NCI-H345 treated with DMSO at 0.1 percent for 48 hours (cell line): ENCODE data around the gene PIP5K1A.

ENCODE experiments used
- DNase-seq: peaks from one replicate; lab custom pipeline; 2025; ENCODE audit not compliant: unreplicated experiment; lab: John Stamatoyannopoulos, UW

Gene PIP5K1A

DNA sequence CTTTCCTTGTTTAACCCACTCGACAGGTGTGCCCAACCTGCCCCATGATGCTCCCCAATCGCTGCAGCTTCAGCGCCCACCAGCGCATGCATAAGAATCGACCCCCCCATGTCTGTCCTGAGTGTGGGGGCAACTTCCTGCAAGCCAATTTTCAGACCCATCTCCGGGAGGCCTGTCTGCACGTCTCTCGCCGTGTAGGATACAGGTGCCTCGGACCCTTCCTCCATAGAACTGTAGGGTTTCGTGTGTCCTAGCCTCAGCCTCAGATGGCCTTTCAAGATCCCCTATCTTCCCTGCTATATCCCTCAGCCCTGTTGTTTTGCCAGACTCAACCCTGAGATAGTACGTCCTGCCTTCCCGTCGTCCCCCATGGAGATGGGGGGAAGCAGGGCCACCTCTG, 90.2 kb downstream of the PIP5K1A start:
- no peak for DNase-seq

DNA sequence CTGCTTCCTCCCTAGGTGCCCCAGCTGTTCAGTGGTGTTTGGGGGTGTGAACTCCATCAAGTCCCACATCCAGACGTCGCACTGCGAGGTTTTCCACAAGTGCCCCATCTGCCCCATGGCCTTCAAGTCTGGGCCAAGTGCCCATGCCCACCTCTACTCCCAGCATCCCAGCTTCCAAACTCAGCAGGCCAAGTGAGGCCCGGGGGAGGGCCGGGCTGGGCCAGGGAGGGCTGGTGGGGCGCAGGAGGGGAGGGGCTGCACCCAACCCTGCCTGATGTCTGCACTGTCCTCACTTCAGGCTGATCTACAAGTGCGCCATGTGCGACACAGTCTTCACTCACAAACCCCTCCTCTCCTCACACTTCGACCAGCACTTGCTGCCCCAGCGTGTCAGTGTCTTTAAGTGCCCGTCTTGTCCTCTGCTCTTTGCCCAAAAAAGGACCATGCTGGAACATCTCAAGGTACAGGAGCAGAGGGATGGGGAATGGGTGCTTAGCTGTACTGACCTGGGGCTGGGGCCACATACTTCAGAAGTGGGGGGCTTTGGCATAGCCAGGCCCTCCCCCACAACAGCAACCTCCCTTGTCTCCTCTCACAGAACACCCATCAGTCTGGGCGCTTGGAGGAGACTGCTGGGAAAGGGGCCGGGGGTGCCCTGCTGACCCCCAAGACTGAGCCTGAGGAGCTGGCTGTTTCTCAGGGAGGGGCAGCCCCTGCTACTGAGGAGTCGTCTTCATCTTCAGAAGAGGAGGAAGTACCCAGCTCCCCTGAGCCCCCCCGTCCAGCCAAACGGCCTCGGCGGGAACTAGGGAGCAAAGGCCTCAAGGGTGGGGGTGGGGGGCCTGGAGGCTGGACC, 91.0 kb downstream of the PIP5K1A start:
- DNase-seq: no peak

DNA sequence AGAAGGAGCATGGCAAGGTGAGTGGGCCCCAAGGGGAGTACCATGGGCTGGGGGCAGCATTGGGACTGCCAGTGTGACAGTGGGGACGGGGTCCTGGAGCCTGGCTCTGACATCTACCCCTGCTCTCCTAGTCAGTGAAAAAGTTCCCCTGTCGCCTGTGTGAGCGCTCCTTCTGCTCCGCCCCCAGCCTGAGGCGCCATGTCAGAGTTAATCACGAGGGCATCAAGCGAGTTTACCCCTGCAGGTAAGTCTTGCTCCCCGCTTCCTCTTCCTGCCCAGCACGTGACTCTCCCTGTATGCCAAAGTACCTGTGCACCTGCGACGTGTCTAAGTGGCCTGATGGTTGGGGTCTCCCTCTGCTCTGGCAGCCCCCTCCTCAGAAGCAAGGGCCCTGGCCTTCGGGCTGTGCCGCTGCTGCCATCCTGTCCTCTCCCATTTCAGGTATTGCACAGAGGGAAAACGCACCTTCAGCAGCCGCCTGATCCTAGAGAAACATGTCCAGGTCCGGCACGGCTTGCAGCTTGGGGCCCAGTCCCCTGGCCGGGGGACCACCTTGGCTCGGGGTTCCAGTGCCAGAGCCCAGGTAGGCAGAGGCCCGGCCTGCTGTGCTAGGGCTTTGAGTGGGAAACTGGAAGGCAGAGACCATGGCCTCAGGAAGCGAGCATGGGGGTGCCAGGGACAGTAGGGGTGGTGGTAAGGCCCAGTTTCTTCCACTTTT, 91.8 kb downstream of the PIP5K1A start:
- DNase-seq: no peak

DNA sequence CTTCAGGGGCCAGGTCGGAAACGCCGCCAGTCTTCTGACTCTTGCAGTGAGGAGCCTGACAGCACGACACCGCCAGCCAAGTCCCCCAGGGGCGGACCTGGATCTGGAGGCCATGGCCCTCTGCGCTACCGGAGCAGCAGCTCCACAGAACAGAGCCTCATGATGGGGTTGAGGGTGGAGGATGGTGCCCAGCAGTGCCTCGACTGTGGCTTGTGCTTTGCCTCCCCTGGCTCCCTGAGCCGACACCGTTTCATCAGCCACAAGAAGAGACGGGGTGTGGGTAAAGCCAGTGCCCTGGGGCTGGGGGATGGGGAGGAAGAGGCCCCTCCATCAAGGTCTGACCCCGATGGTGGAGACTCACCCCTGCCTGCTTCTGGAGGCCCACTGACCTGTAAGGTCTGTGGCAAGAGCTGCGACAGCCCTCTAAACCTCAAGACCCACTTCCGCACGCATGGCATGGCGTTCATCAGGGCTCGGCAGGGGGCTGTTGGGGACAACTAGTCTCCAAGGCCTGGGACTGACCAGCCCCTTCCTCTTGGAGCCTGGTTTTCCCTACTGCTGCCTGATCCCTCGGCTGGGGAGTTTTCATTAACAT, 92.5 kb downstream of the PIP5K1A start:
- no peak for DNase-seq

DNA sequence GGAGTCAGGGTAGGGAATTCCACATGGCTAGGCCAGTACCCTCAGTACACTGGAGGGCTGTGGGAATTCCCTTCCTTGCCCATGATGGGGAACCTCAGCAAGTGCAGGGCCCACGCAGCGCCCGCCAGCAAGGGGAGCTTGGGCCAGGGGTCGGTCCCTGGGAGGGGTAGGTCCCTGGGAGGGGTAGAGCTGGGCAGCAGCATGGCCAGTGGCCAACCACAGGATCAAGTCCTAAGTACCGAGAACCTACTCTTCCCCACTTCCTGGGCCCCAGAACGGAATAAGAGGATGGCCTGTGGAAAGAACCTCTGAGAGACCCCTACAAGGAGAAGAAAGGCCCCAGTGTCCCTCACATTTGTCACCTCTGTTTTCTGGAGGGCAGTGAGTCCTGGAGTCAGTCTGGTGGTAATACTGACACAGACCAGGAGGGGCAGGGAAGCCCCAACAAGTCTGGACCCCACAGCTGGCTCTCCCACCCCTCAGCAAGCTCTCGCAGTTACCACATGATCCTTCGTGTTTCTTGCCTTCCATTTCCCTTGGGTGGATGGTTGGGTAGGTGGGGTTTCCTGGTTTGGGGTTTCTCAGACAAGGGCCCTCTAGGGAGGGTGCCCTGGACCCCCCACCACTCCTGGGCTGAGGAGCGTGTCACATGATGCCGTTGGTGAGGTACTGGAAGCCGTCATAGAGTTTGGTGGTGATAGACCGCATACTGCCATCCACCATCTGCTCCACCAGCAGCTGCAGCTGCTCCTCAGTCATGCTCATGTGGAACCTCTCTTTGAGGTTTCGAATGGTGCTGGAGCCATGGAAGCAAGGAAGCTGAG, 94.1 kb downstream of the PIP5K1A start:
- no peak for DNase-seq

DNA sequence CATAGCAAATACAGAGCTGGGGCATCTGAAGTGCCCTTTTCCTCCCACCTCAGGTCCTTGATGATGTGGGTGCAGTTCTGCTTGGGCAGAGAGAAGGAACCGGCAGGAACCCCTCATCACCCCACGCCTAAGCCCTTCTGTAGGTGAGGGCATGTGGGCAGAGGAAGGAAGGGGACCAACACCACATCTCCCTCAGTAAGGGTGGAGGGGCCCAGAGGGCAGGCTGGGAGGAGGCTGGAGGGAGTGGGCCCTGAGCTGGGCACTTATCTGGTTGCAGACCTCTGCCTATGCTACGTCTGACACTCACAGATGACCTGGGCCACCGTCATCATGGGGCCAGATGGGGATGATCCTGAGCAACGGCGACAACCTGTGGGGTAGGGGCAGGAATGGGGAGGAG, 94.7 kb downstream of the PIP5K1A start:
- no peak for DNase-seq

DNA sequence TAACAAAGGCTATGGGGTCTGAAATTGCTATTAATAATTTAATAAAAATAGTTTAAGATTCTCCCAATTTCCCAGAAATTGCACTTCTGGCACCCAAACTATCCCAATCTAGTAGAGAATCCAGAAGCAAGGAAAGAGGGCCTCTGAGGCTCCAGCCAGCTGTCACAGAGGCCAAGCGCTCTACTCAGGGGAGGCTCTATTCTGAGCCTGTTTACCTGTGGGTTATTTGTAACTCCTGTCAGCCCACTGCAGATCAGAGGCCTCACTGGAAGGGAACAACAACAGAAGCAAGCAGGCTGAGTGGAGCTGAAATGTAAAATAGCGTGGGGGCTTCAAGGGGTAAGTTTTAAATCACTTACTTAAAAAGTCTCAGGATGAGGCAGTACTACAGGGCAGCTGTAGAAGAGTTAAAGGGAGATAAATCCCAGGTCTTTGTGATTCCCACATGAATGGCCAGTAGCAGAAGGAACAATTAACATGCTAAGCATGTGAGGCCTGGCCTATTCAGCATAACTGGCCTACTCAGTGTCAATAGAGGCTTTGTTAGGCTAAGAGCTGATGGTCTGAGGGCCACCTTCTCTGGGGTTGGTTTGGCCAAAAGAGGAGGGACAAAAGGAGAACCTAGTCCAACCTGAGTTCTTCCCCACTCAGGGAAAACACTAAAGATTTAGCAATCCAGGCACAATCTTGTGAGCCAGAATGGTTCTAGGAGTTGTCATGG, 96.5 kb downstream of the PIP5K1A start:
- no peak for DNase-seq
